K562 (cell line): ENCODE results near the gene FEN1. TPM values are rescaled to one million over a fixed set of nuclear protein-coding genes. Genes with fewer than 3 reads are reported as not detected.

ENCODE experiments used
- CHD4 ChIP-seq: fragments of 200-600 bp; sonication (generic); IDR thresholded peaks from 3 replicates; pipeline ENCODE4 v1.6.1; 2012; ENCODE audit warnings: low read depth, mild to moderate bottlenecking, mixed read lengths, low read length, inconsistent platforms; ENCODE audit not compliant: insufficient read depth, insufficient replicate concordance, poor library complexity, severe bottlenecking
- CREB5 ChIP-seq: fragments of 250-450 bp; sonication (Bioruptor Pico); IDR thresholded peaks from 2 replicates; pipeline ENCODE4 v1.5.0; 2020; ENCODE audit warnings: mild to moderate bottlenecking
- DLX4 ChIP-seq: fragments of 250-450 bp; sonication (Bioruptor Pico); IDR thresholded peaks from 2 replicates; pipeline ENCODE4 v1.6.1; 2021; ENCODE audit warnings: mild to moderate bottlenecking
- DPF2 ChIP-seq: fragments of 450-650 bp; IDR thresholded peaks from 2 replicates; pipeline ENCODE4 v1.6.1; 2016
- MAFF ChIP-seq: IDR thresholded peaks from 2 replicates; pipeline ENCODE4 v1.6.1; 2012; ENCODE audit warnings: low read length, improper control_type of control experiment
- NCOA1 ChIP-seq: fragments of 450-650 bp; IDR thresholded peaks from 2 replicates; pipeline ENCODE4 v1.6.1; 2016; ENCODE audit warnings: low read depth
- NKRF ChIP-seq: fragments of 450-650 bp; IDR thresholded peaks from 2 replicates; pipeline ENCODE4 v1.6.1; 2016; ENCODE audit warnings: borderline replicate concordance
- PBX2 ChIP-seq, 2 experiments: IDR thresholded peaks in 1 of 2; conservative IDR thresholded peaks in 1 of 2; 2 replicates each; pipeline ENCODE4 v1.6.1; 2016; ENCODE audit warnings: low read depth in 2 of 2, mild to moderate bottlenecking in 1 of 2, missing compliant biosample characterization in 1 of 2, missing genetic modification characterization in 1 of 2, moderate library complexity in 1 of 2
- PURB ChIP-seq: sonication (generic); formaldehyde crosslinking; IDR thresholded peaks from 2 replicates; pipeline ENCODE4 v1.9.0; 2021; ENCODE audit warnings: low read depth, mild to moderate bottlenecking, missing genetic modification reagents
- RAD21 ChIP-seq, 2 experiments: fragments of 250-450 bp in 1 of 2; fragments of 450-650 bp in 1 of 2; sonication (Bioruptor Pico) in 1 of 2; formaldehyde crosslinking in 1 of 2; IDR thresholded peaks in 1 of 2; conservative IDR thresholded peaks in 1 of 2; 2 replicates each; pipeline versions ENCODE4 v1.4.0 to v1.8.0; 2020 to 2022; ENCODE audit warnings: mild to moderate bottlenecking in 2 of 2, moderate library complexity in 1 of 2
- RBBP5 ChIP-seq: fragments of 200-600 bp; sonication (generic); IDR thresholded peaks from 2 replicates; pipeline ENCODE4 v1.6.1; 2012; ENCODE audit warnings: borderline replicate concordance, mild to moderate bottlenecking, low read length, control low read depth, inconsistent platforms; ENCODE audit not compliant: insufficient read depth, poor library complexity, severe bottlenecking
- SP1 ChIP-seq: sonication (generic); formaldehyde crosslinking; IDR thresholded peaks from 2 replicates; pipeline ENCODE4 v1.8.1; 2022; ENCODE audit warnings: mild to moderate bottlenecking, missing genetic modification reagents
- YY1 ChIP-seq, 3 experiments: IDR thresholded peaks; 2 replicates each; pipeline ENCODE4 v1.6.1; 2011; ENCODE audit warnings: low read length in 2 of 3, mild to moderate bottlenecking in 2 of 3, moderate library complexity in 2 of 3, borderline replicate concordance in 1 of 3, control low read depth in 1 of 3, low read depth in 1 of 3; ENCODE audit not compliant: insufficient read depth in 3 of 3, insufficient replicate concordance in 2 of 3, control insufficient read depth in 1 of 3, insufficient read length in 1 of 3; ENCODE audit errors: extremely low read depth in 1 of 3
- ZNF695 ChIP-seq: fragments of 450-650 bp; formaldehyde crosslinking; IDR thresholded peaks from 2 replicates; pipeline ENCODE4 v1.4.0; 2020; ENCODE audit warnings: mild to moderate bottlenecking, moderate library complexity
- polyA plus RNA-seq, 8 experiments: library from polyadenylated mRNA; depleted of rRNA in 4 of 8; stranded (reverse) in 5 of 8; unstranded in 3 of 8; fragments of >200 nt; fragmentation: Nextera tagmentation in 2 of 8; fragmentation: Illumina TruSeq in 1 of 8; extraction: Ambion mirVana in 2 of 8; extraction: Trizol in 1 of 8; gene quantifications; 2 replicates each; pipeline versions ENCODE4 v1.2.1 to v1.2.3, GENCODE V29; 2011 to 2014; ENCODE audit warnings: inconsistent platforms in 1 of 8, missing spikeins in 1 of 8
- total RNA-seq, 7 experiments: library from RNA; depleted of rRNA in 6 of 7; stranded (reverse); fragments of >200 nt in 6 of 7; fragmentation: Illumina TruSeq in 2 of 7; extraction: Trizol in 2 of 7; gene quantifications; 2 replicates each; pipeline versions ENCODE4 v1.2.1 to v1.2.3, GENCODE V29; 2011 to 2021; ENCODE audit warnings: low replicate concordance in 1 of 7
- TF ChIP-seq, protein P1 (sequence below): fragments of 250-450 bp; sonication (Bioruptor Pico); IDR thresholded peaks from 2 replicates; pipeline ENCODE4 v1.5.0; 2021; ENCODE audit warnings: mild to moderate bottlenecking, borderline replicate concordance

Gene FEN1
- total and polyA plus RNA-seq, 9 of the 15 experiments (the other 6 are each of a cell fraction or from before 2014, with no cell fraction given): 58.1 to 156 (median 137) TPM

GRCh38 chr11:61834278-61835048 is 41.8 kb downstream of the FEN1 start (continued):
- TF ChIP-seq PBX2 (CRISPR knock-in tag; IDR thresholded peaks at IDR 0.05; ENCODE audit: low read depth): no peak
- TF ChIP-seq PBX2 (tag; conservative IDR thresholded peaks at IDR 0.05; ENCODE audit: low read depth): peak; percentile 48; the same call in 1 of the 2 replicates
- TF ChIP-seq SP1 (CRISPR knock-in tag): no peak
- peak in 2 of 3 experiments; percentile 54 to 82 for TF ChIP-seq YY1 (IDR thresholded peaks at IDR 0.05; ENCODE audit: borderline replicate concordance in 1 of 3, control insufficient read depth in 1 of 3, extremely low read depth in 1 of 3, insufficient read depth in 3 of 3, insufficient read length in 1 of 3, insufficient replicate concordance in 2 of 3, low read depth in 1 of 3, low read length in 2 of 3)
- no peak for TF ChIP-seq MAFF
- no peak for TF ChIP-seq NKRF
- peak; percentile 74; the same call in 1 of the 2 replicates for TF ChIP-seq NCOA1
- TF ChIP-seq RBBP5: peak; percentile 52
- TF ChIP-seq, protein P1, sequence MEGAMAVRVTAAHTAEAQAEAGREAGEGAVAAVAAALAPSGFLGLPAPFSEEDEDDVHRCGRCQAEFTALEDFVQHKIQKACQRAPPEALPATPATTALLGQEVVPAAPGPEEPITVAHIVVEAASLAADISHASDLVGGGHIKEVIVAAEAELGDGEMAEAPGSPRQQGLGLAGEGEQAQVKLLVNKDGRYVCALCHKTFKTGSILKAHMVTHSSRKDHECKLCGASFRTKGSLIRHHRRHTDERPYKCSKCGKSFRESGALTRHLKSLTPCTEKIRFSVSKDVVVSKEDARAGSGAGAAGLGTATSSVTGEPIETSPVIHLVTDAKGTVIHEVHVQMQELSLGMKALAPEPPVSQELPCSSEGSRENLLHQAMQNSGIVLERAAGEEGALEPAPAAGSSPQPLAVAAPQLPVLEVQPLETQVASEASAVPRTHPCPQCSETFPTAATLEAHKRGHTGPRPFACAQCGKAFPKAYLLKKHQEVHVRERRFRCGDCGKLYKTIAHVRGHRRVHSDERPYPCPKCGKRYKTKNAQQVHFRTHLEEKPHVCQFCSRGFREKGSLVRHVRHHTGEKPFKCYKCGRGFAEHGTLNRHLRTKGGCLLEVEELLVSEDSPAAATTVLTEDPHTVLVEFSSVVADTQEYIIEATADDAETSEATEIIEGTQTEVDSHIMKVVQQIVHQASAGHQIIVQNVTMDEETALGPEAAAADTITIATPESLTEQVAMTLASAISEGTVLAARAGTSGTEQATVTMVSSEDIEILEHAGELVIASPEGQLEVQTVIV (CRISPR knock-in tag): no peak
- peak; percentile 84; the same call in 1 of the 2 replicates for TF ChIP-seq DPF2
- no peak for TF ChIP-seq DLX4
- no peak for TF ChIP-seq PURB (CRISPR knock-in tag)
- no peak for TF ChIP-seq CHD4
- peak in 1 of 2 experiments; percentile 18; a peak in 2 of 4 replicates for TF ChIP-seq RAD21 (CRISPR knock-in tag; conservative IDR thresholded peaks at IDR 0.05 in 1 of 2, IDR thresholded peaks at IDR 0.05 in 1 of 2)
- 0 out of 2 replicates have a peak, but pooled peaks have one; percentile 33 for TF ChIP-seq ZNF695 (CRISPR knock-in tag)
- TF ChIP-seq CREB5 (CRISPR knock-in tag): no peak
